Heart left ventricle (tissue), 13 donors: ENCODE data around the gene FGF14.

Source experiments
- CTCF ChIP-seq, 12 donors: fragments of 200-600 bp; sonication (generic) in 4 of 12; IDR thresholded peaks; one replicate each; pipeline versions ENCODE4 v1.5.0 to v1.8.0; 2018 to 2022; ENCODE audit warnings: antibody characterized with exemption in 12 of 12, mild to moderate bottlenecking in 5 of 12
- POLR2A ChIP-seq, 2 donors: fragments of 450-650 bp; IDR thresholded peaks; one replicate each; pipeline ENCODE4 v1.6.1; 2017; ENCODE audit warnings: antibody characterized with exemption in 2 of 2, mild to moderate bottlenecking in 2 of 2, moderate library complexity in 2 of 2
- donor health status: ischemic (EF 13 %, LVEDD 7.1; RV severe dilation, severe dysfunction).
- donor health status: DM: no; HTN: yes; CAD: no.
- donor health status: DM: no; HTN: no; CAD: no.
- donor health status: ischemic (EF 25% LVEDD 6.9; RV normal size, moderate dysfunction).
- donor health status: ischemic (EF 25% LVEDD 5.7; RV mildly dilated, moderate dysfunction).
- donor health status: ischemic (EF 35%, LVEDD 5.7; RV mildly dilated, moderate dysfunction).
- donor health status: nonischemic (EF 11% LVEDD 7.7; RV severe dilation, severe dysfunction).
- donor health status: DM: yes; HTN: yes; CAD: no.
- donor health status: PGD.
- donor health status: ischemic (EF 29% LVEDD 5.4; RV normal size, mild dysfunction).
- donor health status: nonischemic (EF 23%, LVEDD 6.1; RV moderate dilation, normal function).

- TF ChIP-seq POLR2A (IDR thresholded peaks at IDR 0.05) (no peak), CTCF (IDR thresholded peaks at IDR 0.05) (no peak)
These were observed 687.7 kb downstream of the FGF14 start for GRCh38 chr13:101714195-101714594.
